Sciatic nerve (tissue), 2 donors: Measurements from ENCODE around the gene TGFB1. TPM values are rescaled to one million over a fixed set of nuclear protein-coding genes. Genes with fewer than 3 reads are reported as not detected.
A peak's percentile ranks its signal among the peaks of the same experiment; 100 is the strongest.
"Not testable (repeated sequence)": the region's sequence is repeated elsewhere in the genome, so short reads cannot be mapped to it uniquely, and the experiment has no call there.

Experiments used
- ATAC-seq: fragments of 200-7000 bp; cut with Tn5 transposase; one replicate; pipeline ENCODE4 v1.9.1; 2020; ENCODE audit warnings: mild to moderate bottlenecking, moderate library complexity
- DNase-seq: peaks from one replicate; pipeline ENCODE4 v3.0.0-alpha.2; 2020; ENCODE audit warnings: low spot score
- intact Hi-C: fragments of 100-400 bp; cut with DNase I; formaldehyde crosslinking; loops from one replicate; pipeline ENCODE4 v1.14.2; 2022
- total RNA-seq: library from RNA; stranded (reverse); fragmentation: NEBNext Ultra II Directional; extraction: Animal tissue kit (Norgen Biotek cat#: 25700); gene quantifications from one replicate; pipeline ENCODE4 v1.2.1, GENCODE V29; 2021
- donor health status: DM: no; HTN: no; CAD: no.
- donor health status: DM: no; HTN: no; CAD: no.

Gene TGFB1
- total RNA-seq, 1 donor from 2014 or later: 33.7 TPM

- intact Hi-C loops: no loop called here
- DNase-seq: peak; percentile 77
- ATAC-seq: peak; percentile 64
These were observed 2.1 kb downstream of the TGFB1 start for GRCh38 chr19:41351339-41352245.

- ATAC-seq (no peak), DNase-seq (no peak)
- intact Hi-C loops: no loop called here
These were observed 2.9 kb downstream of the TGFB1 start for GRCh38 chr19:41350735-41351338.

GRCh38 chr19:41346916-41347315 is 6.8 kb downstream of the TGFB1 start:
- DNase-seq, intact Hi-C loops, ATAC-seq: not testable (repeated sequence)

- no peak for DNase-seq
- intact Hi-C loops: no loop called here
- no peak for ATAC-seq
These were observed 9.6 kb downstream of the TGFB1 start for GRCh38 chr19:41344162-41344561.

- intact Hi-C loops: no loop called here
- no peak for ATAC-seq
These were observed 11.8 kb downstream of the TGFB1 start for GRCh38 chr19:41341669-41342490.

GRCh38 chr19:41339936-41340335 is 13.8 kb downstream of the TGFB1 start:
- ATAC-seq: no peak
- no peak for DNase-seq
- intact Hi-C loops: no loop called here

More at GRCh38 chr19:41341669-41342490, 11.8 kb downstream of the TGFB1 start:
- no peak for DNase-seq

GRCh38 chr19:41335467-41335866 is 18.3 kb downstream of the TGFB1 start:
- DNase-seq (no peak), ATAC-seq (no peak)
- intact Hi-C loops: no loop called here

GRCh38 chr19:41334793-41335192 is 18.9 kb downstream of the TGFB1 start:
- intact Hi-C loops: no loop called here
- ATAC-seq (peak; percentile 45), DNase-seq (no peak)

- DNase-seq (no peak), ATAC-seq (no peak)
- intact Hi-C loops: no loop called here
These were observed 21.3 kb downstream of the TGFB1 start for GRCh38 chr19:41332468-41332867.

GRCh38 chr19:41332000-41332399 is 21.7 kb downstream of the TGFB1 start:
- intact Hi-C loops: no loop called here
- ATAC-seq: no peak
- DNase-seq: no peak

- intact Hi-C loops: no loop called here
- no peak for DNase-seq
These were observed 22.6 kb downstream of the TGFB1 start for GRCh38 chr19:41330946-41331678.

GRCh38 chr19:41330481-41330880 is 23.2 kb downstream of the TGFB1 start:
- intact Hi-C loops: no loop called here
- DNase-seq: no peak
- ATAC-seq: no peak

More at GRCh38 chr19:41330946-41331678, 22.6 kb downstream of the TGFB1 start:
- no peak for ATAC-seq

- intact Hi-C loops: no loop called here
- ATAC-seq: peak; percentile 20
- DNase-seq: no peak
These were observed 24.9 kb downstream of the TGFB1 start for GRCh38 chr19:41328842-41329225.

- DNase-seq: no peak
- intact Hi-C loops: no loop called here
- ATAC-seq: peak; percentile 3
These were observed 25.4 kb downstream of the TGFB1 start for GRCh38 chr19:41328157-41328841.

- intact Hi-C loops: no loop called here
- DNase-seq (peak; percentile 76), ATAC-seq (peak; percentile 29)
These were observed 26.1 kb downstream of the TGFB1 start for GRCh38 chr19:41327576-41328156.

GRCh38 chr19:41327076-41327575 is 26.6 kb downstream of the TGFB1 start:
- DNase-seq (no peak), ATAC-seq (no peak)
- intact Hi-C loops: no loop called here

GRCh38 chr19:41325947-41326706 is 27.6 kb downstream of the TGFB1 start:
- ATAC-seq: no peak

More at GRCh38 chr19:41325947-41326706, 27.6 kb downstream of the TGFB1 start:
- DNase-seq: no peak
- intact Hi-C loops: no loop called here
